ENCODE data around the gene MYO5C. TPM values are rescaled to one million over a fixed set of nuclear protein-coding genes. Genes with fewer than 3 reads are reported as not detected.

MYO5C gene
- polyA plus RNA-seq, 3 donors from 2014 or later = 0.19 TPM; not detected in 2

DNA sequence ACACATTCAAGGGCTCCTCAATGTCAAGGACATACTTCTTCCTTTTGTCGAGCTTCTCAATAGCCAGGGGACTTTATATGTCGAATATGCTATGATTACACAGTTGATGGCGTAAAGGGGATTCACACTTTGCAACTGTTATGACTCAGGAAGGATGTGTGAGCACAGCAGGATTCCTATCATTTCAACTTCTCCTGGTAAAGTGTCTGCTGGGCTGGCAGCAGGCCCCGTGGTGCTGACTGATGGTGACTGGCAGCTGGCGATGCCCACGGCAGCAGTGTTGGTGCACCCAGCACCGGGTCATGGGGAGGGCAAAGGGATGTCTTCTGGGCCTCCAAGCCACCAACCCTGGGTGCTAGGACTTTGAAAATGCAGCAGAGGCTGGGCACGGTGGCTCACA is 59.6 kb downstream of the MYO5C start:
- no peak for DNase-seq
- H3K4me3 Mint-ChIP-seq = no peak overlapping the region
- H3K27ac Mint-ChIP-seq = no peak overlapping the region
- H3K4me1 Mint-ChIP-seq = peaks cover 0 to 2% of the 10 kb centered on the region in 2 donors
- H3K9me3 Mint-ChIP-seq = no peaks in the 10 kb centered on the region
- H3K36me3 Mint-ChIP-seq = no peaks in the 10 kb centered on the region
- peaks cover 0 to 3% (median 0%) of the 10 kb centered on the region in 3 donors for H3K27me3 Mint-ChIP-seq (ENCODE audit: low read depth in 3 of 3)

DNA sequence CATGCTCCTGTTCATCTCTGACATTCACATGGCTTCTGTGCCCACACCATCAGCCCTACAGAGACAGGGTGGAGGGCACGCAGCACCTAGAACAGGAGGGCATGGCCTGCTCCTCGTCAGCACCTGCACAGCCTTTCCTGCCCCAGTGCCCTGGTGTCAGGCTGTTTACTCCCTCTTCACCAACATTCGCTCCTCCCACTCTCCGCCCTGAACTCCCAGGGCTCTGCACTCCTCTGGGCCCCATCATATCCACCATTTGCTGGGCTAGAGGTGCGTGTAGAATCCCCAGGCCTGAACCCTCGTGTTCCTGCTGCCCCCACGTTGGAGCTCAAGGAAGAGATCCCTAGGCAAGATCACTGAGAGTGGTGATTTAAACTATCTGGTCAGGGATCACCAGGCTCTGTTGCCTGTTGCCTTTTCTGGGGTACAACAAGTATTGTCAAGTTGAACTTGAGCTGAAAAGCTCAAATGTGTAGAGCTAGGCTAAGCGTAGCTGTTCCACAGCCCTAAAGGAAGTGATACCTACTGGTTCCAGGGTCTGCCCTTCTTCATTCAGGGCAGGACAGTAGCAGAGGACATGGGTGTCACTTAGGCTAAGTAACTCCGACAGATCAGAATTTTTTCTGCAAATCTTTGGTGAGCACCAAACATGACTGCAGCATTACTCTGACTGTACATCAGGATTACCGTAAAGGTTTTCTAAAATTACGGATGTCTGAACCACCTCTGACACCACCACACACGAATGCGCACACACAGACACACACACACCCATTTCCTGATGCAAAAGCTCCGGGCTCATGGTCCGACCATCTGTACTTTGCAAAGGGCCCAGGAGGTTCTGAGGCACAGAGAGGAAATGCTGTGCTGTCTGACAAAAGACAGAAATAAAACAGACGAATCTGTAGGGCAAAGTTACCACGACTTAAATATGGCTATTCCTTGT is 60.7 kb downstream of the MYO5C start:
- DNase-seq = no peak
- H3K27ac Mint-ChIP-seq = no peak overlapping the region
- no peaks in the 10 kb centered on the region for H3K9me3 Mint-ChIP-seq
- H3K4me1 Mint-ChIP-seq = peaks cover 0 to 2% of the 10 kb centered on the region in 2 donors
- no peaks in the 10 kb centered on the region for H3K36me3 Mint-ChIP-seq
- no peak overlapping the region for H3K4me3 Mint-ChIP-seq
- H3K27me3 Mint-ChIP-seq (ENCODE audit: low read depth in 3 of 3) = peaks cover 0 to 2% (median 0%) of the 10 kb centered on the region in 3 donors

DNA sequence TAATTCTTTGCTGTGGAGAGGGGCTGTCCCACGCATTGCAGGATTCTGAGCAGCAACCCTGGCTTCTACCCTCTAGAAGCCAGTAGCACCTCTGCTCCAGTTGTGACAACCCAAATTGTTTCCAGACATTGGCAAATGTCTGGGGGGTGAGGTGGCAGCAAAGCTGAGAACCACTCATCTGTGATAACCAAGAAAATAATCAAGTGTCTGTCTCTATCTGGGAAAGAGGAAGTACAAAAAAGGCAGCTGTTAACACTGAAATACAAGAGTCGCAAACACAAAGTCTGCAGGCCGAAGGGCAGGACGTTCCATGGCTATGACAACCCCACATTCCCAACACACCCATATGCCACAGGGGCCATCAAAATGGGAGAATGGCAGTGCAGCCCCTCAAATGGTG is 62.2 kb downstream of the MYO5C start:
- Mint-ChIP-seq H3K27ac (no peak overlapping the region), H3K4me3 (no peak overlapping the region), H3K36me3 (no peaks in the 10 kb centered on the region), H3K9me3 (no peaks in the 10 kb centered on the region), H3K4me1 (peaks cover 0 to 2% of the 10 kb centered on the region in 2 donors), H3K27me3 (ENCODE audit: low read depth in 3 of 3) (peaks cover 0 to 2% (median 0%) of the 10 kb centered on the region in 3 donors)
- DNase-seq = no peak

DNA sequence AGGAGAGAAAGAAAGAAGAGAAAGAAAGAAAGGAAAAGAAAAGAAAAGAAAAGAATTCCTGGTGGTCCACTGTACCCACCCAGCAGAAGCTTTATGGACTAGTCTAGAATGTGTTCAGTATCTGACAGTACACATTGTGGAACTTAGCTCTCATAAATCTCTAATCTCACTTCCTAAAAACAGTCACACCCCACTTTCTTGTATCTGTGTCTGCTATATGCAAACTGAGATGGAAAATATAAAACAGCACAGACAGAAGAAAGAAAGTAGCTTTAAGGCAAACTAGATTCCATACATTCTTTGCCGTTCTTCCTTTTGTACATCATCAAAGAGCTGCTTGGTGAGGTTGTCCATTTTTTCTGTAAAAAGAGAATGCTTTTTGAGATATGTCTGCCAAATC is 63.3 kb downstream of the MYO5C start:
- H3K36me3 Mint-ChIP-seq = no peaks in the 10 kb centered on the region
- no peaks in the 10 kb centered on the region for H3K9me3 Mint-ChIP-seq
- peaks cover 0 to 2% (median 0%) of the 10 kb centered on the region in 3 donors for H3K27me3 Mint-ChIP-seq (ENCODE audit: low read depth in 3 of 3)
- no peak for DNase-seq
- no peak overlapping the region for H3K27ac Mint-ChIP-seq
- no peak overlapping the region for H3K4me3 Mint-ChIP-seq
- H3K4me1 Mint-ChIP-seq = peaks cover 0 to 2% of the 10 kb centered on the region in 2 donors

DNA sequence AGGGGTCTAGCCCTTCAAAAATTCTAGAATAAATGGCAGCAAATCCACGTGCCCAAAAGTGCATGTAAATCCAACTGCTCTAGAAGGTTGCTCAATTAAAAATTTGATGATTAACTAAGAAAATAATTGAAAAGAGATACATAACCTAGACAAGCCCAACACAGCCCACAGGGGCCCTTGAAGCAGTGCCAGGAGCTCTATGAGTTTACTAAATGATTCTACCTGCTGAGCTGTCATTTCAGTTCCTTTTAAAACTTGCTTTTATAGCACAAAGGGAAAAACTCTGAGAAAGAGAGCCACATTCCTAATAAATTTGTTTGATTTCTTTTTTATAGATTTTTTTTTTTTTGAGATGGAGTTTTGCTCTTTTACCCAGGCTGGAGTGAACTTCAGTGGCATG is 65.5 kb downstream of the MYO5C start:
- H3K9me3 Mint-ChIP-seq = no peaks in the 10 kb centered on the region
- H3K4me3 Mint-ChIP-seq = no peak overlapping the region
- no peaks in the 10 kb centered on the region for H3K36me3 Mint-ChIP-seq
- no peak for DNase-seq
- no peak overlapping the region for H3K27ac Mint-ChIP-seq
- peaks cover 0 to 2% (median 0%) of the 10 kb centered on the region in 3 donors for H3K27me3 Mint-ChIP-seq (ENCODE audit: low read depth in 3 of 3)
- no peaks in the 10 kb centered on the region for H3K4me1 Mint-ChIP-seq

DNA sequence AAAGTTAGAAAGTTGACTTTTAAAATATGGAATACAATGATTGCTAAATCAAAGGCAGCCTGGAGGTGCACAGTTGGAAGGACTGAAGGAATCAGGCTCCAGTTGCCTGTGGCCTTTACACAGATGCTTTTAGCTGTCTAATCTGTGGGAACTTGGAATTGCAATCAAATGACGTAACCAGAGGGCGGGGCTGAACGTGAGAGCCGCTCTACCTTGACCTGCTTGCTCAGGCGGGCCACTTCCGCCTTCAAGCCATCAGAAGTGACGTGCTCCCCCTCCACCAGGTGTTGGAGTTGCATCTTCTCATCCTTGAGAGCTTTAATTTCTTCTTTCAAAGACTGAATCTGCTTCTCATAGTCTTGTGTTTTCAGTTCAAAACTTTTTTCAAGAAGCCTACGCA is 66.7 kb downstream of the MYO5C start:
- no peak for DNase-seq
- Mint-ChIP-seq H3K27me3 (ENCODE audit: low read depth in 3 of 3) (peaks cover 0 to 2% (median 0%) of the 10 kb centered on the region in 3 donors), H3K4me1 (no peaks in the 10 kb centered on the region), H3K27ac (no peak overlapping the region), H3K36me3 (no peaks in the 10 kb centered on the region), H3K9me3 (no peaks in the 10 kb centered on the region), H3K4me3 (no peak overlapping the region)

DNA sequence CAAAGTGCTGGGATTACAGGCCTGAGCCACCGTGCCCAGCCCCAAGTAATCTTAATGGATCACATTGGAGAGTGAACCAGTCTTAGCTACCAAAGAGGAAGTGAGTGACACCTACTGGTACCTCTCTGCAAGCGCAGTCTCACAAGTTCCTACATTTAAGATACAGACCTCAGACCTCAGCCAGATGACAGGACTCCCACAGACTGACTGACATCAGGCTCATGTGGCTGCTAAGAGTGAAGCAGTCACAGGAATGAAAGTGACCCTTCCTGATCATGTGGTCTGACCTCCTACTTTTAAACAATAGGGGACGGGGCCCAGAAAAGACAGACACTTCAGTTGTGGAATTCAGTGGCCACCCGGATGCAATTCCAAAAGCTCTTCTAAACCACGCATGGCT is 68.1 kb downstream of the MYO5C start:
- H3K4me1 Mint-ChIP-seq = no peaks in the 10 kb centered on the region

DNA sequence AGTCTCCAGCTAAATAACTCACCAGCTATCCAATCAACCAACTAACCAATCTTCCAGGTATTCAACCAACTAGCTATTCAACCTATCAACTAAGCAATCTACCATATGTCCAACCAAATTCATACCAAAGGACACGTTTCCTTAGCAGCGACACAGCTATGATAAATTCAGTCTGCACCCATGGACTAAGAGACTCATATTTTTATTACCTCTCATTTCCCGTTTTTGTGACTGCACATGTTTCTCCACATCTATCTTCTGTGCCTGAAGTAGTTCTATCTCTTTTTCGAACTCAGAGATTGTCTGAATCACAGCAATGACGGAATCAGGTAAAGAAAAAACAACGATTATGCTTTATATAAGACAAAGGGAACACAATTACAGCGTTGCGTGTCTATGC is 70.4 kb downstream of the MYO5C start:
- no peaks in the 10 kb centered on the region for H3K27me3 Mint-ChIP-seq (ENCODE audit: low read depth in 3 of 3)
- no peak overlapping the region for H3K27ac Mint-ChIP-seq
- H3K4me3 Mint-ChIP-seq = no peak overlapping the region
- H3K36me3 Mint-ChIP-seq = peaks cover 0 to 3% (median 0%) of the 10 kb centered on the region in 3 donors
- H3K4me1 Mint-ChIP-seq = peaks cover 16 to 17% of the 10 kb centered on the region in 2 donors
- DNase-seq = no peak
- H3K9me3 Mint-ChIP-seq = no peaks in the 10 kb centered on the region

More for the DNA sequence above, 68.1 kb downstream of the MYO5C start:
- DNase-seq = peak; percentile 49 to 66 (median 57)
- Mint-ChIP-seq H3K27me3 (ENCODE audit: low read depth in 3 of 3) (no peaks in the 10 kb centered on the region), H3K36me3 (no peaks in the 10 kb centered on the region), H3K9me3 (no peaks in the 10 kb centered on the region), H3K27ac (peak overlapping the region in 1 of 6 donors; percentile 51), H3K4me3 (no peak overlapping the region)

DNA sequence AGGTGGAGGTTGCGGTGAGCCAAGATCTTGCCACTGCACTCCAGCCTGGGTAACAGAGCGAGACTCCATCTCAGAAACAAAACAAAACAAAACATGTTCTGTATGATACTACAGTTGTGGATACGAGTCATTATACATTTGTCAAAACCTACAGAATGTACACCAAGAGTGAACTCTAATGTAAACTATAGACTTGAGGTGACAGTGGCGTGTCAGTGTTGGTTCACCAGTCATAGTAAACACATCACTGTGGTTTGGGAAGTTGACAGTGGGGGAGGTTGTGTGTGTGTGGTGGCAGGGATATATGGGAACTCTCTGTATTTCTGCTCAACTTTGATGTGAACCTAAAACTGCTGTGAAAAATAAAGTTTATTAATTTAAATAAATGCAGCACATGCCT is 71.4 kb downstream of the MYO5C start:
- Mint-ChIP-seq H3K36me3 (peaks cover 0 to 3% (median 0%) of the 10 kb centered on the region in 3 donors), H3K4me1 (peaks cover 17 to 18% of the 10 kb centered on the region in 2 donors), H3K4me3 (no peak overlapping the region), H3K27ac (no peak overlapping the region), H3K27me3 (ENCODE audit: low read depth in 3 of 3) (no peaks in the 10 kb centered on the region), H3K9me3 (no peaks in the 10 kb centered on the region)
- no peak for DNase-seq

DNA sequence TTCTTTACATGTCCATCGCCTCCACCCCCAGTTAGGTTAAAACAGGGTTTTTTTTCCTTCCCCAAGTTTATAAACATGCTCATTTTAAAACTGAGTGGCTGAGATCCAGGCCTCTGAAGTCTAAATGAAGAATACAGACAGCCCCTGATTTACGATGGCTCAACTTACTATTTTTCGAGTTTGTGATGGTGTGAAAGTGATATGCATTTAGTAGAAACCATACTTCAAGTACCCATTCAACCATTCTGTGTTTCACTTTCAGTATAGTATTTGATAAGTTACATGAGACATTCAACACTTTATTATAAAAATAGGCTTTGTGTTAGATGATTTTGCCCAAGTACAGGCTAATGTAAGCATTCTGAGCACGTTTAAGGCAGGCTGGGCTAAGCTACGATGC is 73.9 kb downstream of the MYO5C start:
- no peaks in the 10 kb centered on the region for H3K9me3 Mint-ChIP-seq
- peaks cover 17 to 18% of the 10 kb centered on the region in 2 donors for H3K4me1 Mint-ChIP-seq
- H3K36me3 Mint-ChIP-seq = peaks cover 0 to 3% (median 0%) of the 10 kb centered on the region in 3 donors
- peak overlapping the region; percentile 70 to 84 (median 75) for H3K4me3 Mint-ChIP-seq
- H3K27me3 Mint-ChIP-seq (ENCODE audit: low read depth in 3 of 3) = no peaks in the 10 kb centered on the region
- peak overlapping the region; percentile 54 to 91 (median 90) for H3K27ac Mint-ChIP-seq
- peak in 1 of 3 donors; percentile 24 for DNase-seq

DNA sequence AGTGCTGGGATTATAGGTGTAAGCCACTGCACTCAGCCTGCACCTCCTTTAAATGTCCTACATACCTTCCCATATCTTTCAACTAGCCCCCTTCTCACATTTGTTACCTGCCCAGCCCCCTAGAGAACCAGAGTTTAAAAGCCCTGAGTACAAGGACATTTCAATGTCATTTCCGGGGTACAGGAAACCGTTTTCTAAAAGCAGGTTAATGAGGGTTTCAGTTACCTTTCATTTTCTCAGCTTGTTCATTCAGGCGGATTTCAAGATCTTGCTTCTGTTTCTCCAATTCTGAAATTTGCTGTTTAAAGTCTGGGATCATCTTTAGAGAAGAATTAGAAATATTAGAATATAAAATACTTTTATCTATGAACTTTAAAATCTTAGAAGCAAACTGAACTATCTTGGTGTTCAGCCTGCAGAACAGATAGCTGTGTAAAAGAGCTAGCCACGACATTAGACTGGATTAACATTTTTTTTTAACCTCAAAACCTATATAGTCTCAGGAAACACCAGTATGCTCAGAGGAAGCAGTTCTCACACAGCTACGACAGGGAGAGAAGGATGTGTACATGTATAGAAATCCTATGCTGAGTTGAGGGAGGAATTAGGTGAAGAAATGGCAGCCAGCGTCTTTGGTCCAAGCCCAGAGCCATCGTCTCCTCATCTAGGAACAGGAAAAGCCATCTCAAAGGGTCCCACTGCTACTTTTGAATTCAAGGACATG is 74.5 kb downstream of the MYO5C start:
- H3K9me3 Mint-ChIP-seq = no peaks in the 10 kb centered on the region
- DNase-seq = peak in 1 of 3 donors; percentile 6

DNA sequence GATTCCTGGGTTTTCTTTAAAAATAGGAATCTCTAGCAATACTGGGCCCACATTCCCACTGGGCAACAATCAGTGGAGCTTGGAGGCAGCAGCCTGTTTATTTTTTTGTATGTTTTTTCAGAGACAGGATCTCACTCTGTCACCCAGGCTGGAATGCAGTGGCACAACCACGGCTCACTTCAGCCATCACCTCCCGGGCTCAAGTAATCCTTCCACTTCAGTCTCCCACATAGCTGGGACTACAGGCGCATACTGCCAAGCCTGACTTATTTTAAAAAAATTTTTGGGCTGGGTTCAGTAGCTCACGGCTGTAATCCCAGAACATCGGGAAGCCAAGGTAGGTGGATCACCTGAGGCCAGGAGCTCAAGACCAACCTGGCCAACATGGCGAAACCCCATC is 75.4 kb downstream of the MYO5C start:
- no peaks in the 10 kb centered on the region for H3K27me3 Mint-ChIP-seq (ENCODE audit: low read depth in 3 of 3)
- no peak for DNase-seq
- no peaks in the 10 kb centered on the region for H3K9me3 Mint-ChIP-seq
- no peak overlapping the region for H3K27ac Mint-ChIP-seq
- no peak overlapping the region for H3K4me3 Mint-ChIP-seq
- H3K4me1 Mint-ChIP-seq = peaks cover 17 to 18% of the 10 kb centered on the region in 2 donors
- H3K36me3 Mint-ChIP-seq = peaks cover 0 to 3% (median 0%) of the 10 kb centered on the region in 3 donors

More for the DNA sequence above, 74.5 kb downstream of the MYO5C start:
- Mint-ChIP-seq H3K27ac (peak overlapping the region; percentile 54 to 91 (median 90)), H3K27me3 (ENCODE audit: low read depth in 3 of 3) (no peaks in the 10 kb centered on the region), H3K4me3 (peak overlapping the region; percentile 70 to 84 (median 75)), H3K36me3 (peaks cover 0 to 3% (median 0%) of the 10 kb centered on the region in 3 donors), H3K4me1 (peaks cover 17 to 18% of the 10 kb centered on the region in 2 donors)

DNA sequence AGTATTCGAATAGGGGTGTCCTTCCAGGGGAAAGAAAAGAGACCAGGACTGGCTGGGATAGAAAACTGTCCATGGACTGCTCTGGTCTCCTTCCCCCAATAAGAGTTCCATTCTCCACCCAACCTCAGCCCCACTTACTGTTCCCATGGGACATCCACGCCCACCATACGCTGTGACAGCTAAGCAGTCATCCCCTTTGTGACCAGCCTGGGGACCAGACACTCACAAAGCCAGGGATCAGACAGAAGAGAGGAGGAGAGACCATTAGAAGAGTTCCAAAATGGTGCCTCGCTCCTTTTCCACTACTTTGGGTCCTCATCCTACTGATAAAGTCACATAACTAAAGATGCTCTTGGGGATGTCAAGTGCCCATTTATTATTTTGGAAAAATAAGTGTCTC is 76.8 kb downstream of the MYO5C start:
- Mint-ChIP-seq H3K4me1 (peaks cover 17 to 18% of the 10 kb centered on the region in 2 donors), H3K27me3 (ENCODE audit: low read depth in 3 of 3) (no peaks in the 10 kb centered on the region), H3K9me3 (no peaks in the 10 kb centered on the region), H3K4me3 (no peak overlapping the region), H3K36me3 (peaks cover 0 to 3% (median 0%) of the 10 kb centered on the region in 3 donors), H3K27ac (no peak overlapping the region)
- no peak for DNase-seq

DNA sequence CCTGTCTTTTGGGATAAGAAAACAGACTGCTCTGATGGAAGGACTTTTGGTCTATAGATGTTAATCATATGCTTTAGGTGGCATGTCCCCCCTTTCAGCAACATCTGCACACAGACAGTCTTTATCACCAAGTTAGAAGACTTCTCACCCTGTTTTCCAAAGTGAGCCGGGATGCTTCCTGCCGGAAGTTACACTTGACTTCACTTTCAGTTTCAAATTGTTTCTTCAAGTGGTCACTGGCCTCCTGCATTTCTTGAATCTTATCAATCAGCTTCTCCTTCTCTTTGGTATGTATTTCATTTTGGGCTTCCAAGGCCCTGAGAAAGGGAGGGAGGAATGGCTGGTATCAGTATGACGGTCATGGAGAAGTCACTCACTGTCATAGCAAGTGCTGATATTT is 77.2 kb downstream of the MYO5C start:
- no peak for DNase-seq
- H3K27me3 Mint-ChIP-seq (ENCODE audit: low read depth in 3 of 3) = no peaks in the 10 kb centered on the region
- H3K36me3 Mint-ChIP-seq = peaks cover 0 to 3% (median 0%) of the 10 kb centered on the region in 3 donors
- H3K9me3 Mint-ChIP-seq = no peaks in the 10 kb centered on the region
- H3K4me1 Mint-ChIP-seq = peaks cover 17 to 18% of the 10 kb centered on the region in 2 donors
- H3K27ac Mint-ChIP-seq = no peak overlapping the region
- no peak overlapping the region for H3K4me3 Mint-ChIP-seq
